HG02759 (cell line): ENCODE measurements around the gene COX18.

Source experiments
- ATAC-seq: cut with Tn5 transposase; IDR thresholded peaks from one replicate; pipeline ENCODE4 v1.9.1; 2021; ENCODE audit warnings: mild to moderate bottlenecking, moderate library complexity; ENCODE audit not compliant: unreplicated experiment

The COX18 gene

DNA sequence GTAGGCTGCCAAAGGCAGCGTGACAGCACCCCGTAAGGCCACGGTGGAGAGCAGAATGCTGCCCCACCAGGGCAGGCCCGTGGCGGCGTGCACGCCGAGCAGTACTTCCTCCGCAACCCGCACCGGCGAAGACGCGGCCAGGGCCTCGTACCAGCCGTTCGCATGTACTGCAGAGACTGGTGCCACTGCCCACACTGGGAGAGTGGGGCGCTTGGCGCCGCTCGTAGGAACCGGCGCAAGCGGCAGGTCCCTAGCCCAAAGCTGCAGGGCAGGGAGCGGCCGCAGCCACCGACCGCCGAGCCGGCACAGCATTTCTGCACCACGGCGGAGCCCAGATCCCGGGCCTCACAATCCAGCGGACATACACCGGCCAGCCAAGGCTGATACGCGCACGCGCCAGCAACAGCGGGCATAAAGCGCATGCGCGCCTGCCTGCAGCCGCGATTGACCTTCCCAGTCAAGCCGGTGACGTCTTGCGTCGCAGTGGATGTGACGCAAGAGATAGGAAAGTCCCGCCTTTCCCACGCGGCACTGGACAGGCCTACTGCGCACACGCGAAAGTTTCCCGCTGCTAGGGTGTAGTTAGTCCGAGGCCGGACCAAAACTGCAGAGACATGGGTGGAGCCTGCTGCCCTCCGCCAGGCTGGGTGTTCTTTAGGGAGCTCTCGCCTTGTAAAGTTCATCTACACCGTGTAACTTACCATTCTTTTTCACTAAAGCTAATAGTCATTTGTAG, at the start of gene COX18:
COX18 (minus strand) TSS at position 379 of the 736 bp plus-strand sequence; CDS start at position 312, 67 bp downstream.
- peak; percentile 84 for ATAC-seq

- ATAC-seq: no peak
Observed at GRCh38 chr4:73109493-73109892, 40.0 kb upstream of the COX18 start.

DNA sequence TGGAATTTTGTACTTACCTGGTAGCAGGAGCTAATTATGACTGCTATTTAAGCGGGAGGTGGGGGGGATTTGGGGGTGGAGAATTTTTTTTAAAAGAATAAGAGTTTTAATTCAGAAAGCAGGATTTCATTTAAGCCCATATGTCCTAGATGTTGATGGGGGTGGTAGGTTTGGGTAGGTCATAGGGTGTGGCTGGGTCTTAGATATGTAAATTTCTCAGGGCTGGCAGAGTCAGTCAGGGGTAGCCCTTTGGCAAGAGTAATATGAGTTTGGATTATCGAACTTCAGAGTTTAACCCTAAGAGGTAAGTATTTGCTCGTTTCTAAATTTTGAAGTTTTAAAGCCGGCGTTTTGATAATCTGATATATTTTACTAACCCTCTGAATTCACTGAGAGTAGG, 35.2 kb upstream of the COX18 start:
- no peak for ATAC-seq

DNA sequence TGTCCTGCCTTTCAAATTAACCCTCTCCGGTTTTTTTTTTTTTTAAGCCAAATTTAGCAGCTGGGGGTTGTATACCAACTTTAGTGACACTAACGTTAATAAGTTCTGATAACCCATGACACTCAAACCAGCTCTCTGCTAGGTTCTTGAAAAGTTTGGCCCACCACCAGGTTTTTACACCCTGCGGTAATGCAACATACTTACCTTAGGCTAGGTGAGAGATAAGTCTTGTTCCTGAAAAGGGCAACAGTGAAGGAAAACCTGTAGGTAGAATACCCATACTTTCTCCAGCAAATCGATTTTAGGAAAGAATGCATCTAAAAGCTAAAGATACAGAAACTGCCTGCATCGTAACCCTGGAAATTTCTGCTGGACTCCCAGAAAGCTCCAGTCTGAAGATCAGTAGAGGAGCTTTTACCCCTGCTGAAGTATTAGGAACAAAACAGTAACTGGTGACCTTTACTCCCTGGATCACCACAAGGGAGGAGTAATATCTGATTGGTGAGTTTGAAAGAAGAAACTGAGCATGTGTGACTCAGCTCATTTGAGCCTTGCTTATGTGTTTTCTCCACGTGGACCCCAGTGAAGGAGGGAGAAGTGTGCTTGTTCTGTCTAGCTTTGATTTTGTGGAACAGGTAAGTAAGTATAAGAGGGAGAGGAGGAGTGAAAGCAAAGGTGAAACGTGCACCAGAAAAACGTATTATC, 34.4 kb upstream of the COX18 start:
- no peak for ATAC-seq

DNA sequence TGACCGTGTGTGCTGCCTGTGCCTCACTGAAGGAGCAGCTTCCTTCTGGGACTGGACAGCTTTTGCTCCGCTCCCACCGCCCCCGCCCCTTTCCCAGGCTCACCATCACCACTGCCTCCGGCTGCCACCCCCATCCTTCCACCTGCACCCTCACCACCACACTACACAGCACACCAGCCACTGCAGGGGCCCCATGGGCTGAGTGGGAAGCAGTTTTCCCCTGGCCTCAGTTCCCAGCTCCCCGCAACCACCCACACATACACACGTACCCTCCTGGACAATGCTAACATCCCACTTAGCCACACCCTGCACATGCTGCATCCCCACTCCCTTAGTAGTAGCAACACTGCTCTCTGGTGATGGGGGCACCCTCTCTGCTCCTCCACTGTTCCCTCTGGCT, 29.6 kb upstream of the COX18 start:
- no peak for ATAC-seq

GRCh38 chr4:73098713-73099112, 29.2 kb upstream of the COX18 start:
- no peak for ATAC-seq

- no peak for ATAC-seq
Observed at GRCh38 chr4:73098016-73098415, 28.5 kb upstream of the COX18 start.

DNA sequence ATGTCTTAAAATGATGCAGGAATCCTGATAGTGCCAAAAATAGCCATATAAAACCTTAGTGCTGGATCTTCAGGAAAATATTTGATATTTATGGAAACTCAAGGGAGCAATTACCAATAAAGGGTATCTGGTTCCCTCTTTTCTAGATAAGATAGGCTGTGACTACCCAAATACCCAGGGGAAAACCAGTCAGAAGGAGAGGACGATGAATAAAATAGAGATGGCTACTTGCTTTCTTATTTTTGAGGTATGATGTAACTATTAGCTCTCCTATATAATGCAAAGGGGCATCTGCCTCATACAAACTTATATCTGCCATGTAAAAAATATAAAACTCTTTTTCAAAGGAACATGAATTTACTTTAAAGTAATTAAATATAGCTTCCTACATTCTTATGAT, 23.4 kb upstream of the COX18 start:
- no peak for ATAC-seq

DNA sequence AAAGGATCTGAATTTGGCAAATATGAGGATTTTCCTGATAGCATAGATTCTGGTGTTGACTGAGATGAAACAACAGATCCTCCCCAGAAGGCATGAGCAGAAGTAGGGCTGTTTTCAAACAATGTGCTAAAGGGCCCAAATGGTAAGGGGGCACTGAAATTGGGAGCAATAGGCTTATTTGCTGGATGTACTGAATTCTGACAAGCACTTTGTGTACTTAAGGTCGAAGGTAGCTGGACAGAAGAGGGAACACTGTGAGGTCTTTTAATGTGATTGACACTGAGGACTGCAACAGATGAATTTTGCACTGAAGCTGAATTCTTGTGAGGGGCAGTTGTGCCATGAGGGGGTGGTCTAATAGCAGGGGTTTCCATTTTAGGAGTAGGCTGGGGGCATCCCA, 21.2 kb upstream of the COX18 start:
- no peak for ATAC-seq

DNA sequence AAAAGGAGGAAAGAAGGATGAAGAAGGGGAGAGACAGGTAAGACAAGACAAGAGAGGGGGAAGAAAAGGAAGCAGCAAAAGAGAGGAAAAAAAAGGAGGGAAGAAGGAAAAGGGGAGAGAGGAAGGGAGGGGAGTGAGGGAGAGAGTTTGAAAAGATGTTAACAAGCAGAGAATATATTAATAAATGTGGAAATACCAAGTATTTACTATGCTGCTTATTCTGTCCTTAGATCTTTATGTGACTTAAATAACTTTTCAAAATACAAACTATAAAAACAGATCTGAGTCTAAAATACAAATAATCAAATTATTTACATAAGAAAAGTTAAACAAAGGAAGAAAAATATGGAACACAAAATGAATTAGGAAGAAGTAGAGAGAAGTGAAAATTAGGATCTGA, 18.4 kb upstream of the COX18 start:
- ATAC-seq: no peak

GRCh38 chr4:73086095-73086868, 16.8 kb upstream of the COX18 start:
- no peak for ATAC-seq

DNA sequence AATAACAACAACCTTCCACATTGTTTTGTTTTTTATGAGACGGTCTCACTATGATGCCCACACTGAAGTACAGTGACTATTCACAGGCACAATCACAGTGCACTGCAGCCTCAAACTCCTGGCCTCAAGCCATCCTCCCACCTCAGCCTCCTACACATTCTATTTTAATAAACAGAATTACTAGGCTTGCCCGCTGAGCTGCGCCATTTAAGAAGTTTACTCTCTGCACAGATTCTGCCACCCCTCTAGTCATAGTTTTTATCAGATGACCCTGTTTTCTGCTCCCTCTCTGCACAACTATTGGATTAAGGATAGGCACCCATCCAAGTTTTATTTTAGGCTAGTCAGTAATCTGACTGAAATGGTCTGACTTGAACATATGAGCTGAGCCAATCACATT, 11.3 kb upstream of the COX18 start:
- peak; percentile 79 for ATAC-seq

DNA sequence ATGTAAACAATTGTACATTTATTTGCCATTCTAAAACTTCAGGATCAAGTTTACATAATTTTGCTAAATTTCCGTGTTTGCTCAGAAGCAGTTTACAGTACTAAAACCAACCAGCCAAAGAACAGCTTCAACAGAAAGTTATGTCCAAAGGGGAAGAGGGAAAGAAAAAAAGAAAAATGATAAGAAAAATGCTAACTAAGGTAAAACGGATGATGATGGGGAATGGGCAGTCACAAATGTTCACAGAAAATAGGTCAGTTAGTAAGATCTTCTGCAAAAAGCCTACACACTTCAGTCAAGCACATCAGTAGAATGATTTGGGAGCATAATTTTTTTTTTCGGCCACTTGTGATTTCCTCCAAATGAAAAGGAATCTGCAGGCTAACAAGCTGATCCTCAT, 6.3 kb upstream of the COX18 start:
- no peak for ATAC-seq

GRCh38 chr4:73070074-73070390, 516 bp upstream of the COX18 start:
- peak; percentile 18 for ATAC-seq

DNA sequence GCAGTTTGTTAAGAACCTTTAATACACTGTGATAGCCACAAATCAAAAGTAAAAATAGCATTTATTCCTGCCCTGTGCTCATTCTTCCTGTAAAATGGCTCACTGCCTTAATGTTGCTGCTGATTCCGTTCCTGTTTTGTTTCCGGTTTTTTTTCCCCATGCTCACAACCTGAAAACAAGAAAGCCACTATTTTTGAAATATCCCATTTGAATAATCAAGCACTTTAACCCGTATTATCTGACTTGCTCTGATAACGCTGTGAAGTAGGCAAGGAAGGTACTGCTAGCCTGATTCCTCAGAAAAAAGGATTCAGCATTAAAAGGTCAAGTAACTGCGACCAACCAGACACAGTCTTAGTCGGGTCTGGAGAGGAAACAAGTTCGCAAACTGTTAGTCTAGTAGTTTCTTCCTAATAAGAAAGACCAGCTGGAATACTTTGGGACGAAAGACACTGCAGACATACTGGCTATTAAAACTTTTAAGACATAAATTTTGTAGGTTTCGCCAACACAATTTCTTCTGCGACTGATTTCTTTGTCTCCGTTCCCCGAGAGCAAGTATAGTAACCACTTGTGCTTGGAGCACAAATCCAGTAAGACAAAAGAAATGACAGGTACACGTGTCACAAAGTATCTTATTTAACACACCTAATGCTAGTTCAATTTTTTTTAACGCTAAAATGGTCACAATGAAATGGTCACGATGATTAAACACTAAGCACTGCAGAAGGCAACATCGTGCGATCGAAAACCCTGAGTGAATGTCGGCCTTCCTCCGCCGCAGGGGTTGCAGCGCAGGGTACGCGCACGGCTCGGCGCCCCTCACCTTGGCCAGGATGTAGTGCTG, 802 bp downstream of the COX18 start:
- peak; percentile 0 for ATAC-seq

- no peak for ATAC-seq
Observed at GRCh38 chr4:73067971-73068394, 1.5 kb downstream of the COX18 start.

DNA sequence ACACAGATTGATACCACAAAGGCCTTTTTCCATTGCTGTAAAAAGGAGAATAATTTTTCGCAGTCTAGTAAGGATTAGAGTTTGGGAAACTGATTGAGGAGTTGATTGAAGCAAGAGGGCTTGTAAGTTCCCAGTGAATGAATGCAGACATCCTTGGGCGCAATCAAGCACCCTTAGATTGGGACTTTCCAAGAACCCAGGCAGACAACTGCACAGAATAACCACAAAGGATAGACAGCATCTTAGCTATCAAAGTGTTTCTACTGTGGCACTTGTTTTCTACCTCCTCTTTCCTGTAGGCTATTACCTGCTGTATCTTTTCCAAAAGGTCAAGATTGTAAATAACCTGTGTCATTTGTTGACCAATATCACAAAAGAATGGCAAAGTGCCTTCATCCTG, 2.6 kb downstream of the COX18 start:
- ATAC-seq: no peak

GRCh38 chr4:73066445-73066844, 3.1 kb downstream of the COX18 start:
- ATAC-seq: no peak

GRCh38 chr4:73064536-73064935, 5.0 kb downstream of the COX18 start:
- no peak for ATAC-seq

- ATAC-seq: peak; percentile 73
Observed at GRCh38 chr4:73055241-73055897, 14.1 kb downstream of the COX18 start.
